CD8-positive, alpha-beta memory T cell (primary cell): ENCODE measurements around the gene THAP3. TPM values are rescaled to one million over a fixed set of nuclear protein-coding genes. Genes with fewer than 3 reads are reported as not detected.
A peak's percentile ranks its signal among the peaks of the same experiment; 100 is the strongest.

Experiments used
- CTCF ChIA-PET: fragments of 350-600 bp; sonication (Branson Sonifier 250); formaldehyde crosslinking; loops from one replicate; lab custom pipeline; 2021; ENCODE audit warnings: antibody characterized with exemption; lab: Charles Lee
- POLR2A ChIA-PET: fragments of 350-600 bp; sonication (Branson Sonifier 250); formaldehyde crosslinking; loops from one replicate; lab custom pipeline; 2021; ENCODE audit warnings: antibody characterized with exemption; lab: Charles Lee
- DNase-seq, 5 donors: peaks; one replicate each; pipeline versions ENCODE4 v3.0.0 to v3.0.0-alpha.2; 2020 to 2022; ENCODE audit warnings: mixed read lengths in 1 of 5
- H3K27ac ChIP-seq: one replicate; pipeline ENCODE4 v1.7.0; 2013; ENCODE audit warnings: low read depth, mild to moderate bottlenecking, low read length, moderate library complexity
- H3K27me3 ChIP-seq: 2 replicates; pipeline ENCODE4 v1.7.0; 2013; ENCODE audit warnings: low read length, mild to moderate bottlenecking; ENCODE audit not compliant: insufficient read depth, poor library complexity, severe bottlenecking
- H3K36me3 ChIP-seq: 2 replicates; pipeline ENCODE4 v1.7.0; 2013; ENCODE audit warnings: mild to moderate bottlenecking, low read length, moderate library complexity; ENCODE audit not compliant: insufficient read depth
- H3K4me1 ChIP-seq: 2 replicates; pipeline ENCODE4 v1.7.0; 2013; ENCODE audit warnings: mild to moderate bottlenecking, low read length, moderate library complexity; ENCODE audit not compliant: insufficient read depth
- H3K4me3 ChIP-seq: 2 replicates; pipeline ENCODE4 v1.7.0; 2013; ENCODE audit warnings: mild to moderate bottlenecking, low read length
- H3K9me3 ChIP-seq: 2 replicates; pipeline ENCODE4 v1.7.0; 2013; ENCODE audit warnings: mild to moderate bottlenecking, low read length
- H3K27ac Mint-ChIP-seq, 8 donors: one replicate each; pipeline ENCODE4 v1.8.0; 2020 to 2021; ENCODE audit warnings: mixed read lengths in 8 of 8, mild to moderate bottlenecking in 6 of 8, inconsistent platforms in 3 of 8, moderate library complexity in 3 of 8
- H3K27me3 Mint-ChIP-seq, 2 donors: one replicate each; pipeline ENCODE4 v1.8.0; 2020 to 2021; ENCODE audit warnings: mixed read lengths in 2 of 2, mild to moderate bottlenecking in 1 of 2, moderate library complexity in 1 of 2
- H3K36me3 Mint-ChIP-seq, 3 donors: one replicate each; pipeline ENCODE4 v1.8.0; 2020 to 2021; ENCODE audit warnings: mixed read lengths in 3 of 3, inconsistent platforms in 1 of 3, mild to moderate bottlenecking in 1 of 3
- H3K4me1 Mint-ChIP-seq, 3 donors: one replicate each; pipeline ENCODE4 v1.8.0; 2020 to 2021; ENCODE audit warnings: mixed read lengths in 3 of 3, inconsistent platforms in 1 of 3, mild to moderate bottlenecking in 1 of 3
- H3K4me3 Mint-ChIP-seq, 7 donors: one replicate each; pipeline ENCODE4 v1.8.0; 2020 to 2021; ENCODE audit warnings: mixed read lengths in 7 of 7, mild to moderate bottlenecking in 6 of 7, moderate library complexity in 4 of 7, inconsistent platforms in 2 of 7
- H3K9me3 Mint-ChIP-seq, 5 donors: one replicate each; pipeline ENCODE4 v1.8.0; 2020 to 2022; ENCODE audit warnings: mixed read lengths in 5 of 5, mild to moderate bottlenecking in 3 of 5, moderate library complexity in 2 of 5, inconsistent platforms in 1 of 5
- polyA plus RNA-seq: library from polyadenylated mRNA; unstranded; fragments of 300-500 nt; fragmentation: Illumina TruSeq; gene quantifications from one replicate; pipeline ENCODE4 v1.2.3, GENCODE V29; 2021
- total RNA-seq, 2 experiments: library from RNA; stranded (reverse); gene quantifications; one replicate each; pipeline ENCODE4 v1.2.3, GENCODE V29; 2021

The THAP3 gene
- total and polyA plus RNA-seq, 3 experiments from 2014 or later, result 18.3 to 24.0 (median 20.6) TPM

- Histone ChIP-seq H3K27me3 (no peaks in the 10 kb centered on the region), H3K4me3 (no peak overlapping the region), H3K4me1 (no peaks in the 10 kb centered on the region), H3K27ac (no peak overlapping the region), H3K9me3 (no peaks in the 10 kb centered on the region), H3K36me3 (peaks cover 19% of the 10 kb centered on the region)
- ChIA-PET CTCF (no interaction called here), POLR2A (no interaction called here)
- Mint-ChIP-seq H3K36me3 (peaks cover 3 to 74% (median 22%) of the 10 kb centered on the region in 3 donors), H3K9me3 (no peaks in the 10 kb centered on the region), H3K27me3 (no peaks in the 10 kb centered on the region), H3K4me3 (no peak overlapping the region), H3K4me1 (no peaks in the 10 kb centered on the region), H3K27ac (peak overlapping the region in 1 of 8 donors; percentile 83)
- DNase-seq, result no peak
Measured at GRCh38 chr1:6675941-6676340, 51.3 kb downstream of the THAP3 start.

Other genes starting within 250 kb of the THAP3 start
- gene ACOT7, start 231.1 kb upstream of the THAP3 start, total RNA-seq, result 100 to 1,000 TPM; 109 TPM
- gene ACOT7, start 231.1 kb upstream of the THAP3 start, polyA plus RNA-seq, result 10.0 TPM
- under 1 TPM; 0.18 to 0.35 TPM for gene HES2, start 204.9 kb upstream of the THAP3 start, total RNA-seq
- not detected for gene HES2, start 204.9 kb upstream of the THAP3 start, polyA plus RNA-seq
- gene ESPN, start 200.1 kb upstream of the THAP3 start, total RNA-seq, result under 1 TPM; 0.28 to 0.60 TPM
- gene ESPN, start 200.1 kb upstream of the THAP3 start, polyA plus RNA-seq, result 0.48 TPM
- gene TNFRSF25, start 158.7 kb upstream of the THAP3 start, total RNA-seq, result 100 to 1,000 TPM in 1 of 2 experiments, 10 to 100 TPM in 1; 90.8 to 100 TPM
- 30.0 TPM for gene TNFRSF25, start 158.7 kb upstream of the THAP3 start, polyA plus RNA-seq
- 1 to 10 TPM; 2.2 to 2.6 TPM for gene PLEKHG5, start 133.2 kb upstream of the THAP3 start, total RNA-seq
- gene PLEKHG5, start 133.2 kb upstream of the THAP3 start, polyA plus RNA-seq, result 1.0 TPM
- gene NOL9, start 70.4 kb upstream of the THAP3 start, total RNA-seq, result 10 to 100 TPM; 55.8 to 57.8 TPM
- gene NOL9, start 70.4 kb upstream of the THAP3 start, polyA plus RNA-seq, result 18.2 TPM
- gene TAS1R1, start 69.6 kb upstream of the THAP3 start, total RNA-seq, result not detected
- gene TAS1R1, start 69.6 kb upstream of the THAP3 start, polyA plus RNA-seq, result not detected
- gene ZBTB48, start 44.9 kb upstream of the THAP3 start, total RNA-seq, result 10 to 100 TPM; 25.0 to 31.7 TPM
- gene ZBTB48, start 44.9 kb upstream of the THAP3 start, polyA plus RNA-seq, result 24.1 TPM
- gene KLHL21, start 22.0 kb upstream of the THAP3 start, total RNA-seq, result 10 to 100 TPM; 36.4 to 37.3 TPM
- gene KLHL21, start 22.0 kb upstream of the THAP3 start, polyA plus RNA-seq, result 31.6 TPM
- gene PHF13, start 11.1 kb upstream of the THAP3 start, total RNA-seq, result 10 to 100 TPM; 12.5 to 14.0 TPM
- gene PHF13, start 11.1 kb upstream of the THAP3 start, polyA plus RNA-seq, result 4.9 TPM
- gene DNAJC11, start 76.9 kb downstream of the THAP3 start, total RNA-seq, result 10 to 100 TPM; 79.2 to 80.4 TPM
- 22.7 TPM for gene DNAJC11, start 76.9 kb downstream of the THAP3 start, polyA plus RNA-seq
- 10 to 100 TPM; 60.2 to 61.7 TPM for gene CAMTA1, start 160.6 kb downstream of the THAP3 start, total RNA-seq
- 79.0 TPM for gene CAMTA1, start 160.6 kb downstream of the THAP3 start, polyA plus RNA-seq